ENCODE results near the gene BTBD9.
A peak's percentile ranks its signal among the peaks of the same experiment; 100 is the strongest.

Gene BTBD9

GRCh38 chr6:38503960-38504682 lies 135.6 kb downstream of the BTBD9 start:
- no peak for DNase-seq

GRCh38 chr6:38503032-38503773 lies 136.5 kb downstream of the BTBD9 start:
- DNase-seq, result no peak

- no peak for DNase-seq
Measured at GRCh38 chr6:38502423-38502822, 137.3 kb downstream of the BTBD9 start.

- no peak for DNase-seq
Measured at GRCh38 chr6:38501931-38502330, 137.8 kb downstream of the BTBD9 start.

DNA sequence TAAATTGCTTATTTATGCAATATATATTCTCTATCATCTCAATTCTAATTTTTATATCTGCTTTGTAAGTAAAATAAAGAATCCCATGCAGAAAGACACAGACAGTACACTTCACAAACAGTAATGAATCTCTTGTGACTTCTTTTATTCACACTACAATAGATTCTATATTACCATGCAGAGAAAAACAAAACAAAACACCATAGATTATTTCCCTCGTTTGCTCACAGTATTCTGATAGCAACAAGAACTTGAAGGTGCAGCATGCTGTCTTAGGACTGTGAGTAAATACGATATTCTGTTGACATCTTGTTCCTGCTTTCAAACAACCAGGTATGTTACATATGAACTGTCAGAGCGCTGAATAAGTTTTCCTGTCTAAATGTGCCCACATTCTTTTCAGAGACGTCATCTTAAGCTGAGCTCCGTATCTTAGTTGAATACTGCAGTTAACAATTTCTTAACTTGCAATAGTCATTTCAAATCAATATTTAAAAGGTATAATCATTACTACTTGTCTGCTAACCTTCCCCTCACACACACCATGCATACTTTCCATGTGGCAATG lies 140.1 kb downstream of the BTBD9 start:
- DNase-seq, result no peak

GRCh38 chr6:38498805-38499445 lies 140.8 kb downstream of the BTBD9 start:
- no peak for DNase-seq

DNA sequence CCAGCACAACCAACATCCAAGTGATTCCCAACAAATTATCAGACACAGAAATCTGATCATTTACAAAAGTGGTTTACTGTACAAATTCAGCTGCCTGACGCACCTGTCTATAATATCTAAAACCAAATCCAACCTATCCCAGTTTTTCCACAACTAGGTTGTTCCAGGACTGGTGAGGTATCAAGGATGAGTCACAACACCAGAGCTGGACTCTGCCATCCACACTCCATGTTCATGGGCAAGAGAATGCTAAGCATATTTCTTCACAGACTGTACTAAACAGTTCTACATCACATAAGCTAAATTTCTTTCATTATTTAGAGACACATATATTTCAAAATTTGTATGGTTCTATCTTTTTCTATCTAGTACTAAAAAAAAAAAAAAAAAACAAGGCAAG lies 141.6 kb downstream of the BTBD9 start:
- DNase-seq, result no peak

GRCh38 chr6:38497546-38497945 lies 142.2 kb downstream of the BTBD9 start:
- no peak for DNase-seq

DNA sequence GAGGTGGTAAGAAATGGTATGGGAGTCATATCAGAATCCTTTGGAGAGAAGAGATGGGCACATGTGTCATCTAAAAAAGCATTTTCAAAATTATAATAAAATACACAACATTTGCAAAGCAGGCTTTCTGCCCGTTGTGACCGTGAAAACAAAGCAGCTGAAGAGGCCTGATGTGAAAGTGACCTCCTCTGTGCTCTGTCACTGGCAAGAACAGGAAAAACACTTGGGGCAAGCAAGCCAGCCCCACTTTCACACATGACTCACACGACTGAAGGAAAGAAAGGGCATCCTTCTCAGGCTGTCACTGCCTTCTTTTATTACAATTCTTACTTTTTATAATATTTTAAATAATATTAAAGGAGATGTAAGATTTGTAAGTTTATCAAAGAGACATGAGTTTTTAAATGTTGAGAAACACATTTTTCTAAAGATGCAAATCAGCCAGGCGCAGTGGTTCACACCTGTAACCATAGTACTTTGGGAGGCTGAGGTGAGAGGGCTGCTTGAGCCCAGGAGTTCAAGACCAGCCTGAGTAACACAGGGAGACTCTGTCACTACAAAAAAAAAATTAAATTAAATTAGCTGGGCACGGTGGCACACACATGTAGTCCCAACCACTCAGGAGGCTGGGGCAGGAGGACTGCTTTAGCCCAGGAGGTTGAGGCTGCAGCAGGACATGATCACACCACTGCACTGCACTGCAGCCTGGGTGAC lies 143.7 kb downstream of the BTBD9 start:
- no peak for DNase-seq

GRCh38 chr6:38495518-38495917 lies 144.2 kb downstream of the BTBD9 start:
- no peak for DNase-seq

GRCh38 chr6:38493931-38494547 lies 145.7 kb downstream of the BTBD9 start:
- DNase-seq, result peak; percentile 33

- no peak for DNase-seq
Measured at GRCh38 chr6:38492031-38492430, 147.7 kb downstream of the BTBD9 start.

- DNase-seq, result peak; percentile 85
Measured at GRCh38 chr6:38489951-38490350, 149.8 kb downstream of the BTBD9 start.

DNA sequence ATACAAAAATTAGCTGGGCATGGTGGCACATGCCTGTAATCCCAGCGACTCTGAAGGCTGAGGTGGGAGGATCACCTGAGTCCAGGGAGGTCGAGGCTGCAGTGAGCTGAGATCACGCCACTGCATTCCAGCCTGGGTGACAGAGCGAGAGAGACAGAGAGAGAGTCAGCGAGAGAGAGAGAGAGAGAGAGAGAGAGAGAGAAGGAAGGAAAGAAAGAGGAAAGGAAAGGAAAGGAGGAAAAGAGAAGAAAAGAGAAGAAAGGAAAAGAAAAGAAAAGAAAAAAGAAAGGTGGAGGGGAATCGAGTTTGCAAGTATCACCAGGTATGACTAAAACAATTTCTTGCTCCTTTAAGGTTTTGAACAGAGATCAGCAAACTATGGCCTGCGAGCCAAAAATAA lies 152.3 kb downstream of the BTBD9 start:
- DNase-seq, result no peak

DNA sequence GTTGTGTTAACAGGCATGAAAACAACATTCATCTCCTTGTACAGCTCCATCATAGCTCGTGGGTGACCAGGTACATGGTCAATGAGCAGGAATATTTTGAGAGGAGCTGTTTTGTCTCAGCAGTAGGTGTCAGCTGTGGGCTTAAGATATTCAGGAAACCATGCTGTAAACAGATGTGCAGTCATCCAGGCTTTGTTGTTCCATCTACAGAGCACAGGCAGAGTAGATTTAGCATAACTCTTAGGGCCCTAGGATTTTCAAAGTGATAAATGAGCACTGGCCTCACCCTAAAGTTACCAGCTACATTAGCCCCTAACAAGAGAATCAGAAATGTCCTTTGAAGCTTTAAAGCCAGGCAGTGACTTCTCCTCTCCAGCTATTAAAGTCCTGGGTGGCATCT lies 154.2 kb downstream of the BTBD9 start:
- no peak for DNase-seq

- peak; percentile 37 for DNase-seq
Measured at GRCh38 chr6:38484656-38485055, 155.1 kb downstream of the BTBD9 start.

DNA sequence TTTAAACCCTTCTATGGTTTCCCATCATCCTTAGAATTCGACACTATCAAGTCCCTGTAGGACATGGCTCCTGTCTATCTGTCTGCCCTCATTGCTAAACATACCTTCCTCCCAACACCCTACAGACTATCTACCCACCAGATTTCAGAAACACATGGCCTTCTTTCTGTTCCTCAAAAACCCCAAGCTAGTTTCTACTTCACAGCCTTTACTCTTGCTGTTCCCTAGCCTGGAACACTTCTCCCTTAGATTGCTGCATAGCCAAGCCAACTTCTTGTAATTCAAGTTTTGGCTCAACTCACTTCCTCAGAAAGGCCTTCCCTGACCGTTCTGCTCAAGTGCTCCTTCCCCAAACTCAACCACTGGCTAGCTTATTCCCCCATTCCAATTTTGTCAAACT lies 156.2 kb downstream of the BTBD9 start:
- DNase-seq, result no peak

GRCh38 chr6:38482466-38482865 lies 157.3 kb downstream of the BTBD9 start:
- DNase-seq, result no peak

- no peak for DNase-seq
Measured at GRCh38 chr6:38481851-38482250, 157.9 kb downstream of the BTBD9 start.

GRCh38 chr6:38481211-38481836 lies 158.4 kb downstream of the BTBD9 start:
- DNase-seq, result no peak

- no peak for DNase-seq
Measured at GRCh38 chr6:38480036-38480435, 159.7 kb downstream of the BTBD9 start.

DNA sequence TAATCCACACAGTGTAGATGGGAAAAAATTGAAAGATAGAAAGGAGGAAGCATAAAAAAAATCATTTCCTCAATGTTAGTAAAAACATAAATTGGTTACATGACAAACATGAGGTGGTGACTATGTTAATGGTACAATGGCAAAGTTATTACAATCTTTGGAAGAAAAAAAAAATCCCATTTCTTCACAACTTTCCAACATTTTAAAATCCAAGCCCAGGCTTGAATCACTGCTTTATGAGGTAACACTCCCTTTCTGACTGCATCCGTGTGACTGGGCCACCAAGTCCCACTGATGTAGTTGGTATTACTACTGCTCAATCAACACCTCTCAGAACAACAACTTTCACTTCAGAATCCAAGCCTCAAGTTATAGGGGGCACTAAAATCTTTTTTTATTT lies 160.4 kb downstream of the BTBD9 start:
- no peak for DNase-seq
